LHCN-M2 (cell line): ENCODE measurements around the gene C1RL. TPM values are rescaled to one million over a fixed set of nuclear protein-coding genes. Genes with fewer than 3 reads are reported as not detected.
A peak's percentile ranks its signal among the peaks of the same experiment; 100 is the strongest.

ENCODE experiments used
- DNase-seq: peaks from one replicate; pipeline ENCODE4 v3.0.0-alpha.2; 2012; ENCODE audit warnings: low read depth
- total RNA-seq: library from RNA; depleted of rRNA; stranded (reverse); fragments of >200 nt; gene quantifications from 2 replicates; pipeline ENCODE4 v1.2.3, GENCODE V29; 2014

C1RL gene
- total RNA-seq, 1 experiment from 2014 or later: 24.7 TPM

DNA sequence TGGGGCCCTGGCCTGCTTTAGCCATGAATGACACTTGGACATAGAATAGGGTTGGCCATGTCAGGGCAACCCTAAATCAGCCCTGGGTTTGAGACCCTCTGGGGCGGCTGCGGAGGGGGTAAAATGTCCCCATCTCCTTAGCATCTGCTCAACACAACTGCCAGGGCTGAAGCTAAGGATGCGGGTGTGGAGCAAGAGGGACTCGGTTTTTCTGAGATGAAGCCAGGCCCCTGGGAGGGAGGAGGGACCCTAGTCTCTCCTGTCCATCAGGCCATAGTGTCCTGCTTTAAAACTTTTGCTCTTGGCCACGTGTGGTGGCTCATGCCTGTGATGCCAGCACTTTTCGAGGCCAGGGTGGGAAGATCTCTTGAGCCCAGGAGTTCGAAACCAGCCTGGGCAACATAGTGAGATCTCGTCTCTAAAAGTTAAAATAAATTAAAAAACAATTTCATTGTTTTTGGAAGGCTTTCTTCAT, 16.0 kb downstream of the C1RL start:
- DNase-seq: no peak

DNA sequence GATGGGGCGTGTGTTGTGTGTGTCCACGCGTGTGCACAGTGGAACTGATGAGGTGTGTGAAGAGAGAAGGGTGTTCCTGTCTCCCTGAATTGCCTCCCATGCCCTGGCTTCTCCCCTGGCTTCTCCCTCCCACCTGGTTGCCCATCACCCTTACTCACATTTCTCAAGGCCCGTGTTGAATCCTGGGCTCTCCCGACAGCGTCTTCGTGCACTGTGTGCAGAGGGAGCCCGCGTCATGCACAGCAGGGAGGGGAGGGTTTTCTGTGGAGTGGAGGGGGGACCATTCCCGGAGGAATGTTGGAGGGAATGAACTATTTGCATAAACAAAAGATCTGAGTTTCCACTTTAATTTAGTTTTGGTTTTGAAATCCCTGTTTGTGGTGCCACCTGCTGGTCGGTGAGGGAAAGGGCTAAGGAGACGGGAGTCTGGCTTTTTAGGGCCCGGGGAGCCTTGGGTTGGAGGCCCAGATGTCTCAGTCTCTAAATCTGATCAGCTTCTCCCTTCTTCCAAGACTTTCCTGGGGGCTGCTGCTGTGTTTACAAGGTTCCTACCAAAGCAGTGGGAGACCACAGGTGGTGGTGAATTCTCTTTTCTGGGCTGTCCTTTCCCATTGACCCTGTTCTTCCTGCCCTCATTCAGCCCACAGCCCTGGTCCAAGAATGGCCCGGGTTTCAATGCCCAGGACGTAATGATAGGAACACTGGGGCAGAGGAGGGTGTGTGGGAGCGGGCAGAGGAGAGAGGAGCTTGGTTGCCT, 16.6 kb downstream of the C1RL start, which contains the start of gene C1R:
C1R (minus strand) TSS at position 217 of the 757 bp plus-strand sequence; CDS start at position 160, 57 bp downstream.
- peak; percentile 88 for DNase-seq

DNA sequence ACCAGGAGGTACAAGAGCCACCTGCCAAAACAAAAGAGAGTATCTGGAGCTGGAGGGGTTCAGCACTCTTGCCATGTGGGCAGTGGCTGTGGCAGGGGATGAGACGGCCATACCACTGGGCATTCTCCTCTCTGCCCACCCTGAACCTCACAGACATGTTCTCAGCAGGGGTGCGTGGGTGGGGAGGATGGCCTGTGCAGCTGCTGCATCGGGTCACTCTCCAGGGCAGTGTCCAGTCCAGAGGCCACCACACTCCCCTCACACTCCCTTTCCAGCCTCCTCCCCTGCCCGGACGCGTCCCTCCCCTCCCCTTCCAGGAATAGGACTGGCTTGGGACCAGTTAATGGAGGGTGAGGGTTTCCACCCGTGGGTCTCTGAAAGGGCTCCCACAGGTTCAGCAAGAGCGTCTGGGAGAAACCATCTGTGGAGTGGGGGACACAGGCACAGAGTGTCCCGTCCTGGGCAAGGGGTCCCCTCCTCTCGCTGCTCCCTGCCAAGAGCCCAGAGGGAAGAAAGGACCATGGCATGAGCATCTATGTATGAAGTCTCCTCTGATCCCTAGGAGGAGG, 17.3 kb downstream of the C1RL start:
- peak; percentile 70 for DNase-seq

DNA sequence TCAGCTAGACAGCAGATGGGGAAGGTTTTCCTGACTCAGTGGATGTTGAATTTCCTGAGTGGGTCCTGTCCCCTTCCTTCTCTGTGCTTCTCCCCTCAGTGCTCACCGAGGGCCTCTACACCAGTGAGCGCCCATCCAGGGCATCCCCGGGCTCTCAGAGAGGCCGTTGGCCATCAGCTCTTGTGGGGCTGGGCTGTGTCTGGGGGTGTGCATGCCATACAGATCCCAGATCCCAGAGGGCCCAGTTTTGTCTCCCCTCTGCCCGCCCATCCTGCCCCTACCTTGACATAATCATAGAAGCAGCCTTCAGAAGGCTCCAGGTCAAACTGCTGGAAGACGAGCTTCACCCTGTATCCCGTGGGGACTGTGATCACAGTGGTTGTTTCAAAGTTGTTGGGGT, 17.8 kb downstream of the C1RL start:
- no peak for DNase-seq

DNA sequence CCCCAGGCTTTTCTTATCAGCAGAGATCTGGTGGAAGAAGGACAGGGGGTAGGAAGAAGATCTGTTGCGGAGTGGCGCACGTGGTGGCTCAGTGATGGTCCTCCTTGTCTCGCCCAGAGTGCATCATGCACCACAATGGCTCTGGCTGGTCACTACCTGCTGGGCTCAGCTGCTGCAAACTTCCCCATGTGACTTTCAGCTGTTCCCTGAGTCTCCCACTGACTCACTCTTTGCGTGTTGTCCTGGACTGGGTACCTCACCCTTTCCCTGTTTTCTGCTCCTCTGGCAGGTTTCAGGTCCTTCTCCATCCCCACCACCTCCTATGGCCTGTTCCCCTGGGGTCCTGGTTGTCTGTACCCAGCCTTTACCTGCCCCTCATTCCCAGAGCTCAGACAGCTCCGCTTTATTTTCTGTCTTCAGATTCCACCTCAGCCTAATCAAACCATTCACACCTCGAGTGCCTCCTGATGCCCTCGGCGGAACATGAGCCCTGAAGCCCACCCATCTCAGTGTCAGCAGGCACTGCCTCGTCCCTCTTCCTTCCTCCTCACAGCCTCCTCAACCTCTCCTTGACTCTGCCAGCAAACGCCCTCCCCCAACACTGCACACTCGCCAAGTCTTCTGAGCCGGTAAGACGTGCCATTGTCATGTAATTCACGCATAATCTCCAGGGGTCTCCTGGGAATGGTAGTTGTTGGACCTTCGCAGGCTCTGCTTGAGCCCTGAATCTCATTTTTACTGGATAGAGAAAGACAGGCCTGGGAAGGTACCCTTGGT, 18.6 kb downstream of the C1RL start:
- DNase-seq: peak; percentile 86

DNA sequence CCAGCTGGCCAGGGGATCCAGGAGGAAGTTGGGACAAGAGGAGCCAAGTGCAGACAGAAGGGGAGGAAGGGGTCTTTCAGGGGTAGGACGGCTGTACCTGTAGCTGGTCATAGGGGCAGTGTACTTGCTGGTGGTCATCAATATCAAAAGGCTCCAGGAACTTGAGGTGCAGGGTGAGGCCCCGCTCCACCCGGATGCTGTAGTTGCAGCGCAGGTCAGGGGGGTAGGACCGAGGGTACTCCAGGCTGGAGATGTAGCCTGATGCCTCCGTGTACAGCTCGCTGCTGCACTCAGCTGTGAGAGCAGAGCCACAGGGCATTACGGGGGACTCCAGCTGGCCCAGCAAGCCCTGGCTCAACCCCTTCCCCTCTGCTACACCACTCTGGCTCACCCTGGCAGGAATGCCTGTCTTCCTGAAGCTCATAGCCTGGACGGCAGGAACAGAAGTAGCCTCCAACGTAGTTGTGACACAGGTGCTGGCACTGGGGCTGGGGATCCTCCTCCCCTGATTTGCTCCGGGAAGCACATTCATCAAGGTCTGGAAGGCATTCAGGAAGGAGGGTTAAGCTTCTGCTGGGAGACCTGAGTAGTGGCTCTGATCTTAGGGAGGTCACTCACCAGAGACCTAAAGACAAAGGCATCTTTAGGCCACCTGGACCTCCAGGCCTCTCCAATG, 19.7 kb downstream of the C1RL start:
- DNase-seq: no peak

DNA sequence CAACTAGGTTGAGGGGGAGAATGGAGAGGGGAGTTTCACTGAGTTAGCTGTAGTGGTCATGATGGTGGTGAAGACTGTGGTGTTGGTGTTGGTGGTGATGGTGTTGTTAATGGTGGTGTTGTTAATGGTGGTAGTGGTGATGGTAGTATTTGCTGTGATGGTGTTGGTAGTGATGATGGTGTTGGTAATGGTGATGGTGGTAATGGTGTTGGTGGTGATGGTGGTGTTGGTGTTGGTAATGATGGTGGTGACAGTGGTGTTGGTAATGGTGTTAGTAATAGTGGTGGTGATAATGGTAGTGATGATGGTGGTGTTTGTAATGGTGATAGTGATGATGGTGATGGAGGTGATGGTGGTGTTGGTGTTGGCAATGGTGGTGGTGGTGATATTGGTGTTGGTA, 25.9 kb downstream of the C1RL start:
- no peak for DNase-seq

DNA sequence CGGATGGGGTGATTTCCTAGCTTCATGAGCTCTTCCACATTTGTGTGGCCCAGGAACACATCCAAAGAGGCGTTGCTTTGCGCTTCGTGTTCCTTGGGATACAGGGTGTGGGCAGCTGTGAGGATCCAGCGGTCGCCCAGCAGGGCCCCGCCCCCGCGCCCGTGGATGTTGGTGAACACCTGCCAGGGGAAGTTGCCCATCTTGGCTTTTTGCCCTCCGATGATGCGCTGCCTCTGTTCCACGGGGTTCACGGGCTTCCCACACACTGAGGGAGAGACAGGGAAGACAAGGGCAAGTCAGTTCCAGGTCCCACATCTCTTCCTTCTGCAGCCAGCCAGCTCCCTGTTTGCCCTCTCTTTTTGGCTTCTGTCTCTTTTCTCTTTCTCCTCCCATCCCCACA, 28.0 kb downstream of the C1RL start:
- no peak for DNase-seq

DNA sequence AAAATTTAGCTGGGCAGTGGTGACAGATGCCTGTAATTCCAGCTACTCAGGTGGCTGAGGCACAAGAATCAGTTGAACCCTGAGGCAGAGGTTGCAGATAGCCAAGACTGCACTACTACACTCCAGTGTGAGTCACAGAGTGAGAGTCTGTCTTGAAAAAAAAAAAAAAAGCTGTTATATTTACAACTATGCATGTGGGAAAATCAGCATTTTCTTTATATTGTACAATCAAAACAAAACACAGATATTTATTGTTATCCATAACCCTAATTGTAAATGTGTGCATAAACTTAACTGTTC, 29.2 kb downstream of the C1RL start:
- DNase-seq: peak; percentile 69

DNA sequence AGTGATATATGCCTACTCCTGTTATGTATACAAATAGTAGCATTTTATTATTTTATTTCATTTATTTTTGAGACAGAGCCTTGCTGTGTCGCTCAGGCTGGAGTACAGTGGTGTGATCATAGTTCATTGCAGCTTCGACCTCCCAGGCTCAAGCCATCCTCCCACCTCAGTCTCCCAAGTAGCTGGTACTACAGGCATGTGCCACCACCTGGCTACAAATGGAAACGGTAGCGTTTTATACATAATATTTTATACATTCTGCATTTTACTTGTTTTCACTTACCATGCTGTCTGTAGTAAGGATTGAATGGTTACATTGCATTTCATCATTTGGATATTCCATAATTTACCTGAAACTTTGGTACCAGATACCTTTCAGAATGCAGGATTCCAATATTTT, 30.9 kb downstream of the C1RL start:
- DNase-seq: no peak

DNA sequence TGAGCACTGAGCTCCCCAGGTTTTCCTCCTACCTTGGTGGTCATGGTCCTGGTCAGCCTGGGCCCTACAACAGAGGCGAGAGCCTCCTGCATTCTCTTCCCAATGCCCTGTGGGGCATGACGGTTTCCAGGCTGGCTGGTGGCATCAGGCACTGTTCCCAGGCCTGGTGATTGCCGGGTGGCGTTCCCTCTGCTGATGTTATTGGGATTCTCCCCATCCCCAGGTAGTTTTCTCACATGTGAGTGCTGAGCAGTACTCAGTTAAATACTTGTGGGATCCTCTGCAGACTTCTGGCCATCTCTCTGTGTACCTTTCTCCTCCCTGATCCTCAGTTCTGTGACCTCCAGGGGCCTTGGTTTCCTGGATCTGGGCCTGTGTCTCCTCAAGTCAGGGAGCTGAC, 32.5 kb downstream of the C1RL start:
- no peak for DNase-seq

DNA sequence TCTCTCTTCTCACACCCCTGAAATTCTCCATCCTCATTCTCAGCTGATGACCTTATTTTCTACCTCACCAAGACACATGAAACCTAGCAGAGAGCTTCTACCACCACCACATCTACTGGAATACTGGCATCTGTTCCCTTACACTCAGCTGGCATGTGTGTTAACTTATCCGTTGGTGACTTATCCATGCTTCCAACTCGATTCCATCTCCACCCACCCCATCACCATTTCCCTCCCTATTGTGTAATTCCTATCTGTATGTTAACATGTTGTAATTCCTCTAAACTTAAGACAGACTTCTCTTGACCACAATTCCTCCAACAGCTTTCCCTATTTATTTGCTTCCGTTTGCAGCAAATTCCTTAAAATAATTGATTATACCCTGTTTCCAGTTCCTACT, 33.1 kb downstream of the C1RL start:
- DNase-seq: peak; percentile 56

DNA sequence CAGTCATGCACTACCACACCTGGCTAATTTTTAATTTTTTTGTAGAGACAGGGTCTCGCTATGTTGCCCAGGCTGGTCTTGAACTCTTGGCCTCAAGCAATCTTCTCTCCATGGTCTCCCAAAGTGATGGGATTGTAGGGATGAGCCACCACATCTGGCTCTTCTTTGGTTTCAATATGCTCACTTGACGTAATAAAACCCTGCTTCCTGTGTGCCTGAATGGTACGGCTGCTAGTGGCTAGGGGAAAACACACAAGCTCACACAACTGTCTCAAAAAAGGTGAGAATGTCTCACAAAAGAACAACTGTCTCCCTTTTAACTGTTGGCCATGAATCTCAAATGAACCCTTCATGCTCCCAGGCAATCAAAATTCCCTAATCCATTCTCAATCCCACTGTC, 33.5 kb downstream of the C1RL start:
- DNase-seq: no peak

DNA sequence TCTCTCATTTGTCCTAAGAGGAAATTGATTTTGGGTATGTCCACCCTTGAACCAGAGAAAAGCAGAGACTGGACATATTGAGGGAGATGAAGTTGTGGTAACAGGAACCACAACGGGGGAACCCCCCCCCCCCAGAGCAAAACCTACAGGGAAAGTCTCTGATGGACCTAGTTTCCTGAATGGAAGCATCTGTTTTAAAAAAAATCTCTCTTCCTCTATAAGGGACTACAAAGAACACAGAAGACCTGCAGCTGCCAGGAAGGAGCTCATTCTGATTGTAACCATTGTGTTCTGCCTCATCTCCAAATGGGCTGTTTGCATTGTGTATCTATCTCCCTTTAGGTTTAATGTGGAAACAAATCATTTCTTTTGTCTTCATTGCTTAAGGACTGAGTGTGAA, 35.1 kb downstream of the C1RL start:
- DNase-seq: no peak

DNA sequence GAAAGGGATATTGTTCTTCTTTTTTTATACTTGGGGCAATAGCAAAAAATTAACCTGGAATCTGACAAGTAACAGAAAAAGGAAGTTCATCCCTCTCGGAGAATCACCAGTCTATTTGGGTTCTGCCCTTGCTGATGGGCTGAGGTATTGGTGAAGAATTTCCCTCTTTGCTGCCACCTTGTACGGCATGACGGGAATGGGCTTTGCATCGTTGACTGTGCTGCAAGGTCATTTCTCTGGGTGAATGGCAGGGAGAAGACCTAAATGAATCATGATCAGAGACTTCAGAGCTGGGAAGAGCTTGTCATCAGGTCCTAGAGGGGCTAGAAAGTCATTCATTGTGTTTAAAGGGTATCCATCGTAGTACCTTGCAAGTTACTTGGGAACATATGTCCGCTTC, 36.5 kb downstream of the C1RL start:
- DNase-seq: no peak

DNA sequence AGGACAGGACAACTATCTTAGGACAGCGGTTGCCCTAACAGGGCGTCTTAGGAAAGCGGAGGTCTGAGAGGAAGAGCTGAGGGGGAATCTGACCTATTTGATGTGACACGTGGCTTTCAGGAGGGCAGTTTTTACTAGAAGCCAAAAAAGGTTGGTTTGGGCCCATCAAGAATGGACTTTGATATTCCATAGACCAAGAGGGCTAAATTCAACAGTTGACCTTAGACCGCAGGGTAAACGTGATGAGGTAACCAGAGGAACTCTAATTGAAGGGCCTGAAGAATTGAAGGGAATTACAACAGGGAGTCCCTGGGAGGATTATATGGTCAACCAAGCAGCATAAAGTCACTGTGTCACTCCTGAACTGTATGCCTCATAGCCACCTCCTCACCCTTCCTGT, 37.0 kb downstream of the C1RL start:
- no peak for DNase-seq

DNA sequence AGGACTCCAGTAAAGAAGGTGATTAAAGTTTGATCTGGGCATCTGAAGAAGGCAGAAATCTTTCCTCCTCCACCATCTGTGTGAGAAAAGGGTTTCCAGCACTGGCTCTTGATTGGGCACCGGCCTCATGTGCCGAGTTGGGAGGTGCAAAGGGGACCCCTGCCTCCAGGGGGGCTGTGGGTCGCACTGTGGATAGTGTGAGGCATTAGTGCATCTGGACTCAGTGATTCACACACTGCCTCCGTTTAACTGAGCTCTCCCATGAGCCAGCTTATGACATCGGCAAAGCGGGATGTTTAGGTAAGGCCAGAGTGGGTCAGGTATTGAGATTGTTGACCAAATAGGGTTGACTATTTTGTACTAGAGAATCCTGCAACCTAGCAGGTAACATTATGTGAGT, 39.6 kb downstream of the C1RL start:
- DNase-seq: no peak

DNA sequence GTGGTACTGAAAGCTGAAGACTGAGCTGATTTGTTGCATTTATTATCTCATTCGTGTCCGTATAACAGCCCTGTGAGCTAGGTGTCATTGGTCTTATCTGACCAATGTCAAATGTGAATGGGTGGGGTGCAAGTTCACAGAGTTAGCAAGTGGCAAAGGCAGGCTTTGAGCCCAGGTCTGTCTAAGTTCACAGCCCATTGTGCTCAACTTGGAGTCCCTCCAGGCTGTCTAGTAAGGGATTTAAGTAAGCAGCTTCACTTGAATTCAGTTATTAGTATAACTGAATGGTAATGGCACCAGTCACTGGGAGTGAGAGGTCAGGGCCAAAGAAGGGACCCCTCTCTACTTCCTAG, 40.0 kb downstream of the C1RL start:
- no peak for DNase-seq

DNA sequence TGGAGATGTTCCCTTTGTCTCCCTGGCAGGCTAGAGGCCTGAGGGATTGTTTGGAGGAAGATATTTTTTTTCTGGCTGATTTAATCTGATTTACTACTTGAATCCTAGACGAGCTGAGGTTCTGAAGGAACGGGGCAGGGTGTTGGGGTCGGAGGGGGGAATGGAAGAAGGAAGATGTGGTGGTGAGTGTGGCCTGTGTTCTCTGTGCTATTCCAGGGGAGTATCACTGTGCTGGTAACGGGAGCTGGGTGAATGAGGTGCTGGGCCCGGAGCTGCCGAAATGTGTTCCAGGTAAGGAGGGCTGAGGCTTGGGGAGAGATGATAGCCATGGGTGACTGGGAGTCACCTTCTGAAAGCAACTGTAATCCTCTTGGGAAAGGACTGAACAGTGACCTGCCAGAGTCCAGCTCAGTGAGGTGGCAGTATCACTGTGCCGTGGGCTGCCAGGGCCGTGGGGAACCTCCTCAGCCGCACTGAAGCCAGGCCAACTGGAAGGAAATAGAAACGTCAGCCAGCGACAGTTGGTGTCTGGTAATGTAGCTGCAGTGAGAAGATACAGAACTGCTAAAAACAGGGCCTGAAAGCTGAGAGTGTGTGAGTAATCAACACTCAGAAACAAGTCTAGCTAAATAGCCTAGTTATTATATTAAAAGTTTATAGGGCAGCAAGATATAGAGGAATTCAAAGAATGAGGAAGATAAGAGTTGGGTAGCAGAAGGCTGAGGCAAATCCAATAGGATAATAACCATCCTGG, 40.6 kb downstream of the C1RL start:
- peak; percentile 72 for DNase-seq

DNA sequence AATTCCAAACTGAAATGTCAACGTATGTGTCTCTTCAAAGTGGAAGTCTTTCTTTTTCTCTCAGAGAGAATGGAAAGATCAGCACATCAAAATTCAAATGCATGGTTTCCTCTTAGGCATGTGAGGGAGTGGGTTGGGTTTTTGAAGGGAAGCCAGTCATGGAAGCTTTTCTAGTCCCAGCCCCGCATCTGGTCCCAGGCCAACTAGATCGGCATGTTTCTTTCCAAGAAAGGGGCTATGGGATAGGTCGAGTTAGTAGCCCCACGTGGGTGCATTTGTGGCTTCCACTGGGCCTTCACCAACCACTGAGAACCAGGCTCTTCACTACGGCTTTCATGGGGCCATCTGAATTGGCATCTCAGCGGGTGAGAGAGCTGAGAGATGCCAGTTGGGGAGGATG, 41.9 kb downstream of the C1RL start:
- no peak for DNase-seq

DNA sequence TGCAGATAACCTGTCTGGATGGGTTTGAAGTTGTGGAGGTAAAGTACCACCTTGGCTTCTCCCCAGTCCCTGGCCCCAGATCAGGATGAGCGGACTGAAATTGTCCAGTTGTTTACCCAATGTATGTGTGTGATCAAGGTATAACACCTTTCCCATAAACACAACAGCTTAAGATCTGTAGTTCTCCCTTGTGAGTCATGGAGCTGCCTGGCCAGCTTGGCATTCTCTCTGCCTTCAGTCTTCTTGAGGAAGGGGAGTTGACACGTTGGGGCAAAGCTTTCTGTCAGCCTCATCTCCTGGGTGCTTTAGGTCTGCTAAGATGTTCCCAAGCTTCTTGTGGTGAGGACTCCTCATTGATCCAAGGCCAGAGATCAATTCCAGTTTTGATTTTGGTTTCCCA, 42.4 kb downstream of the C1RL start:
- DNase-seq: no peak
